ENCODE measurements around the gene SLC25A30.

DNA sequence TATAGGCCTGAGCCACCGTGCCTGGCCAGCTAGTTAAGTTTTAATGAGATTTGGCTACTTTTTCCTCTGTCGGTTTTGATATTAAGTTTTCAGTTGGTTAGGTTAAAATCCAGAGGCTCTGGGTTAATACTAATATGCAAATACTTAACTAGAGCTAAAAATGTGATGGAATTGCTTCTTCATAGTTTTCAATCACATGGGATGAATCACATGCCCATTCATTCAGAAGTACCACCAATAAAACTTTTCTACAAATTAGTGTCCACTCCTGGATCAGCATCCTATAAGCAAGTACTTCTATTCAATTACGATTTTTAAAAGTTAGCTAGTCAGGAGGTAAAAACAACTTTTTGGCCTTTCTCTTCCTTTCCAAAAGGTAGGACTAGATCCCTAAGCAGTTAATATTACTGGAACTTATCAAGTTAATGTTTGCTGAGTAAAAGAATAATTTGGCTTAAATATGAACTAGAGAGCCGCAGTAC is 4.3 kb downstream of the SLC25A30 start:
- TF ChIP-seq POLR2A (IDR thresholded peaks at IDR 0.05) = no peak
- TF ChIP-seq EP300 (IDR thresholded peaks at IDR 0.05) = no peak
